RWPE1 (cell line): ENCODE measurements around the gene MICALL2.

Experiments
- CTCF ChIA-PET: fragments of 350-600 bp; sonication (Branson Sonifier 250); formaldehyde crosslinking; extraction: SDS; loops from one replicate; lab custom pipeline; 2021; lab: Yijun Ruan, JAX
- POLR2A ChIA-PET: fragments of 400-600 bp; formaldehyde crosslinking; extraction: SDS; loops from one replicate; lab custom pipeline; 2020; ENCODE audit warnings: antibody characterized with exemption; ENCODE audit not compliant: low non-redundant PET; lab: Yijun Ruan, JAX
- DNase-seq: peaks from one replicate; pipeline ENCODE4 v3.0.0; 2012; ENCODE audit warnings: low spot score
- H3K27ac ChIP-seq: fragments of 450-650 bp; 2 replicates; pipeline ENCODE4 v1.5.1; 2017
- TF ChIP-seq, protein P1 (sequence below): fragments of 450-650 bp; conservative IDR thresholded peaks from 2 replicates; pipeline ENCODE4 v1.5.1; 2017; ENCODE audit warnings: low read depth, mild to moderate bottlenecking

MICALL2 gene

DNA sequence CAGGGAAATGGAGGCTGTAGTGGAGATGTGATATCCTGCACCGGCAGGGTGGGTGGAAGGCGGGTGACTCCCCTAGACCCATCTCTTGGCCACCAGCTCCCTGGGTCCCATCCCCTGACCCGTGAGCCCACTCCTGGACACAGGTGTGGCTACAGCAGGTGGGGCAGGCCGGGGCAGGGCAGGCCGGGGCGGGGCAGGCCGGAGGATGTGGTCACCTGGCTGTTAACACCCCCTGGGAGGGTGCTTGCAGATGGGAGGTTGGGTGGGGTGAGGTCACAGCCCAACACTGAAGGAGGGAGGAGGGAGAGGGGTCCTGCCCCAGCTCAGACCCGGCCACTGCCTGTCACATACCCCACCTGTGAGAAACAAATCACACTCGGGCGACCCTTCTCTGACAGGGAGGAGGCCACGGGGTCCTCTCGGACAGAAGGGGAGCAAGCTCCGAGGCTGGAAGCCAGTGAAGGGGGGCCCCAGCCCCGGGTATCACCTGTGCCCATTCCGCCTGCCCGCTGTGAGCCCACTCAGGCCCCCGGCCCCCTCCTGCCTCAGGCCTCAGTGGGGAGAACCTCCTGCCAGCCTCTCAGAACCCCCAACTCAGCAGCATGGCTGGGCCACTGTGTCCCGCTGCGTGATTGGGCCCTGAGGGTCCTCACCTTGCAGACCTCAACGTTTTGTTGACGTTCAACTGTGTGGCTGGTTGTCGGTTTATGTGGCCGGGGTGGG lies 74.0 kb downstream of the MICALL2 start:
- ChIA-PET CTCF (no interaction called here), POLR2A (no interaction called here)
- TF ChIP-seq, protein P1, sequence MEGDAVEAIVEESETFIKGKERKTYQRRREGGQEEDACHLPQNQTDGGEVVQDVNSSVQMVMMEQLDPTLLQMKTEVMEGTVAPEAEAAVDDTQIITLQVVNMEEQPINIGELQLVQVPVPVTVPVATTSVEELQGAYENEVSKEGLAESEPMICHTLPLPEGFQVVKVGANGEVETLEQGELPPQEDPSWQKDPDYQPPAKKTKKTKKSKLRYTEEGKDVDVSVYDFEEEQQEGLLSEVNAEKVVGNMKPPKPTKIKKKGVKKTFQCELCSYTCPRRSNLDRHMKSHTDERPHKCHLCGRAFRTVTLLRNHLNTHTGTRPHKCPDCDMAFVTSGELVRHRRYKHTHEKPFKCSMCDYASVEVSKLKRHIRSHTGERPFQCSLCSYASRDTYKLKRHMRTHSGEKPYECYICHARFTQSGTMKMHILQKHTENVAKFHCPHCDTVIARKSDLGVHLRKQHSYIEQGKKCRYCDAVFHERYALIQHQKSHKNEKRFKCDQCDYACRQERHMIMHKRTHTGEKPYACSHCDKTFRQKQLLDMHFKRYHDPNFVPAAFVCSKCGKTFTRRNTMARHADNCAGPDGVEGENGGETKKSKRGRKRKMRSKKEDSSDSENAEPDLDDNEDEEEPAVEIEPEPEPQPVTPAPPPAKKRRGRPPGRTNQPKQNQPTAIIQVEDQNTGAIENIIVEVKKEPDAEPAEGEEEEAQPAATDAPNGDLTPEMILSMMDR: no peak
- no peak for DNase-seq
- H3K27ac ChIP-seq: no peak overlapping the region
